ENCODE measurements around the gene CIAPIN1.

Gene CIAPIN1

DNA sequence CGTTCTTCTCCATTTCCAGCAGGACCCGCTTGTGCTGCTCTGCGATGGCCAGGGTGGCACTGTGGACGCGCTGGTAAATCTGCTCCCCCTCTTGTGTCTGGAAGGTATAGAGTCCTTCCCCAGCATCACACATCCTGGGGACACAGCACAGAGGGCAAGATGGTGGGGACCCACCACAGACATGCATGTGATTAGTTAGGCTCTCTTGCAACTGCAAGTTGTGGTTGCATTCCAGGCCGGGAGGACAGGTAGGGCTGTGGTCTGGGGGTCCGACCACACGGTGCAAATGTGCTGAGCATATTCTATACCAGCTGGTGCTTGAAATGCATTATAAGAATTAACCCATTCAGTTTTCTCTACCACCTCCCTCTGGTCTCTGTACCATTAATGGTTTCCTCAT, 26.7 kb upstream of the CIAPIN1 start:
- no peaks in the 10 kb centered on the region for H3K9me3 ChIP-seq (ENCODE audit: low read length)
- no peak overlapping the region for H3K27ac ChIP-seq (ENCODE audit: low read depth, low read length)
- no peak overlapping the region for H3K9ac ChIP-seq (ENCODE audit: low read length)
- H3K36me3 ChIP-seq (ENCODE audit: insufficient read depth, low read length): peaks cover 58% of the 10 kb centered on the region
- H3K4me3 ChIP-seq (ENCODE audit: low read depth in 1 of 2, low read length in 2 of 2): no peak overlapping the region
- H3K4me1 ChIP-seq (ENCODE audit: insufficient read depth, low read length): peaks cover 11% of the 10 kb centered on the region
- H3K27me3 ChIP-seq (ENCODE audit: control insufficient read depth in 1 of 2, insufficient read depth in 2 of 2, low read length in 2 of 2): no peaks in the 10 kb centered on the region

- no peak overlapping the region for H3K4me3 ChIP-seq (ENCODE audit: low read depth in 1 of 2, low read length in 2 of 2)
- H3K27ac ChIP-seq (ENCODE audit: low read depth, low read length): no peak overlapping the region
- no peaks in the 10 kb centered on the region for H3K27me3 ChIP-seq (ENCODE audit: control insufficient read depth in 1 of 2, insufficient read depth in 2 of 2, low read length in 2 of 2)
- H3K9ac ChIP-seq (ENCODE audit: low read length): no peak overlapping the region
- H3K9me3 ChIP-seq (ENCODE audit: low read length): no peaks in the 10 kb centered on the region
- H3K4me1 ChIP-seq (ENCODE audit: insufficient read depth, low read length): peaks cover 11% of the 10 kb centered on the region
- peaks cover 62% of the 10 kb centered on the region for H3K36me3 ChIP-seq (ENCODE audit: insufficient read depth, low read length)
Measured at GRCh38 chr16:57473176-57473840, 26.1 kb upstream of the CIAPIN1 start.

DNA sequence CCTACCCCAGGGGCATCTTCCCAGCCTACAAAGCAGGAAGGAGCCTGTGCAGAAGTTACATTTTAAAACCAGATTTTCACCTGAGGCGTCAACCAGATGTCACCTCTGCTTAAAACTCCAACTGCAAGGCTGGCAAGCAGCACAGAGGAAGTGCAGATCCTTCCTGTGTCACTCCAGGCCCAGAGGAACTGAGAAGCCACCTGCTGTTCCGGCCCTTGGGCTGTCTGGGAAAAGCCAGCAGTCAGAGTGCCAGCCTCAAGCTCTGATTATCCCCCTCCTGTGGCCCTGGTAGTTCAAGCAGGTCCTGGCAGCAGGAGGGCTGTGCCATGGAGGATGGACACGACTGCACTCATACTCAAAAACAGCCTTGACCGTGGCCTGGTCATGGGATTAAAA, 25.5 kb upstream of the CIAPIN1 start:
- no peaks in the 10 kb centered on the region for H3K27me3 ChIP-seq (ENCODE audit: control insufficient read depth in 1 of 2, insufficient read depth in 2 of 2, low read length in 2 of 2)
- H3K4me1 ChIP-seq (ENCODE audit: insufficient read depth, low read length): peaks cover 11% of the 10 kb centered on the region
- H3K36me3 ChIP-seq (ENCODE audit: insufficient read depth, low read length): peaks cover 62% of the 10 kb centered on the region
- H3K9me3 ChIP-seq (ENCODE audit: low read length): no peaks in the 10 kb centered on the region
- no peak overlapping the region for H3K27ac ChIP-seq (ENCODE audit: low read depth, low read length)
- H3K9ac ChIP-seq (ENCODE audit: low read length): no peak overlapping the region
- no peak overlapping the region for H3K4me3 ChIP-seq (ENCODE audit: low read depth in 1 of 2, low read length in 2 of 2)

DNA sequence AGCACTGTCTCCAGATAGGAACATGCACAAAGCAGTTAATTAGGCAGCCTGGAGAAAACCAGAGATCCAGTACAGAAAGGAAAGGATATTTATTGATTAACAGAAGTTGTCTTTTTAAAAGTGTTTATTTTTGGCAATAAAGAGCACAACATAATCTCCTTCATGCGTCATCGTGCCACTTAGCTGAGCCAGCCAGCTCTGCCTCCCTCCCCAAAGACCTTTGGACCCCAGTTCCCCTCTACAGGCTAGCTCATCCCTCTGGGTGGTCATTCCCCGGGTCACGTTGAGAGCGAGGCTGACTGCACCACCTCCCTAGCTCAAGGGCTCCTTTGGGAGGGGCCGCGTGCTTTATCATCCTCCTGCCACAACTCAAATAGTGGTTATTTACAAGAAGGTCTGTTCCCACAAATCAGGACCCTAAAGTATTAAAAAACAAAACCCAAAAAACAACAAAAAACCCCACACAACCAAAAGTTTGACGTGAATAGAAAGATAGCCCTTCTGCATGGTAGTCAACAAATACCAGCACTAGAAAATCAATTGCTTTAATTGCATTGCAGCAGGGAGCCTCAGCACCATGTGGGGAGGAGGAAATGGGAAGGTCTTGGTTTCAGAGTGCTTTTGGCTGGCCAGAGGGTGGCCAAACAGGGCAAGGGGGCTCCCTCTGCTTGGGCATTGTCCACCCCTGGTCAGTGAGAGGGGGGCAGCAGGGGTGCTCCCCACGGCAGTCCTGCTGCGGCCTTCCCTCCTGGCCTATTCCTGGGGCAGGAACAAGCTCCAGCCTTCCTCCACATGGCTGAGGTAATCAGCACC, 24.9 kb upstream of the CIAPIN1 start:
- H3K36me3 ChIP-seq (ENCODE audit: insufficient read depth, low read length): peaks cover 62% of the 10 kb centered on the region
- H3K27ac ChIP-seq (ENCODE audit: low read depth, low read length): no peak overlapping the region

GRCh38 chr16:57471209-57471608, 24.0 kb upstream of the CIAPIN1 start:
- Histone ChIP-seq H3K27ac (ENCODE audit: low read depth, low read length) (no peak overlapping the region), H3K4me3 (ENCODE audit: low read depth in 1 of 2, low read length in 2 of 2) (no peak overlapping the region), H3K9ac (ENCODE audit: low read length) (no peak overlapping the region), H3K36me3 (ENCODE audit: insufficient read depth, low read length) (peaks cover 70% of the 10 kb centered on the region), H3K9me3 (ENCODE audit: low read length) (no peaks in the 10 kb centered on the region), H3K4me1 (ENCODE audit: insufficient read depth, low read length) (peaks cover 11% of the 10 kb centered on the region), H3K27me3 (ENCODE audit: control insufficient read depth in 1 of 2, insufficient read depth in 2 of 2, low read length in 2 of 2) (no peaks in the 10 kb centered on the region)

More for the DNA sequence above, 24.9 kb upstream of the CIAPIN1 start:
- Histone ChIP-seq H3K4me1 (ENCODE audit: insufficient read depth, low read length) (peaks cover 11% of the 10 kb centered on the region), H3K4me3 (ENCODE audit: low read depth in 1 of 2, low read length in 2 of 2) (no peak overlapping the region), H3K27me3 (ENCODE audit: control insufficient read depth in 1 of 2, insufficient read depth in 2 of 2, low read length in 2 of 2) (no peaks in the 10 kb centered on the region), H3K9me3 (ENCODE audit: low read length) (no peaks in the 10 kb centered on the region), H3K9ac (ENCODE audit: low read length) (no peak overlapping the region)

DNA sequence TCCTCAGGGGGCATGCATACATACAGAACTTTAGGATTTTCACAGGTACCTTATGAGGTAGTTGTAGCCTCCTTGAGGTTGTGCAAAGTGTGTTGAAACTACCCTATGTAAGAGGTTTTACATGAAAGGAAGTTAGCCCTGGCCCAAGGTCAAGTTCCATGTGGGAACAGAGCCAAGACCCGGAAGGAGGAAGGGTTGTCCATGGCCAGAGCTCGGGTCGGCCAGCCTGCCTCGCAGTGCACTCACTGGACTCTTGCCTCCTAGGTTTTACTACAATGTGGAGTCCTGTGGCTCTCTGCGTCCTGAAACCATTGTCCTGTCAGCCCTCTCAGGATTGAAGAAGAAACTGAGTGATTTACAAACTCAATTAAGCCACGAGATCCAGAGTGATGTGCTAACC, 23.5 kb upstream of the CIAPIN1 start:
- Histone ChIP-seq H3K36me3 (ENCODE audit: insufficient read depth, low read length) (peaks cover 75% of the 10 kb centered on the region), H3K9me3 (ENCODE audit: low read length) (no peaks in the 10 kb centered on the region), H3K9ac (ENCODE audit: low read length) (no peak overlapping the region), H3K27ac (ENCODE audit: low read depth, low read length) (no peak overlapping the region), H3K4me1 (ENCODE audit: insufficient read depth, low read length) (peaks cover 7% of the 10 kb centered on the region), H3K4me3 (ENCODE audit: low read depth in 1 of 2, low read length in 2 of 2) (no peak overlapping the region), H3K27me3 (ENCODE audit: control insufficient read depth in 1 of 2, insufficient read depth in 2 of 2, low read length in 2 of 2) (no peaks in the 10 kb centered on the region)

- Histone ChIP-seq H3K9ac (ENCODE audit: low read length) (no peak overlapping the region), H3K36me3 (ENCODE audit: insufficient read depth, low read length) (peaks cover 79% of the 10 kb centered on the region), H3K4me3 (ENCODE audit: low read depth in 1 of 2, low read length in 2 of 2) (no peak overlapping the region)
Measured at GRCh38 chr16:57469917-57470470, 22.8 kb upstream of the CIAPIN1 start.

DNA sequence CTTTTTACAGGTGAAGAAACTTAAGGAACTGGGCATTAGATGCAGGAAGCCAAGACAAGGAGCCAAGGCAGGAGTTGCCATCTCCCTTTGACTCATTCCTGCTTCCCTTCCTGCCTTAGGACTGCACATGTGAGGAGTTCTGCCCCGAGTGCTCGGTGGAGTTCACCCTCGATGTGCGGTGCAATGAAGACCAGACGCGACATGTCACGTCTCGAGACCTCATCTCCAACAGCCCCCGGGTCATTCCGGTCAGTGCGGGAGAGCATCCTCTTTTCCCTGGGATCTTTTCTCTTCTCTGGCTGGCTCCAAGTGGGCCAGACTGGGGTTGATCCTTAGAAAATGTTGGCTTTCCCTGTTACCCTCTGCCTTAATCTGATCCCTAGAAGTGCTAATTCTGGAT, 21.9 kb upstream of the CIAPIN1 start:
- Histone ChIP-seq H3K9ac (ENCODE audit: low read length) (no peak overlapping the region), H3K4me1 (ENCODE audit: insufficient read depth, low read length) (peaks cover 18% of the 10 kb centered on the region), H3K27me3 (ENCODE audit: control insufficient read depth in 1 of 2, insufficient read depth in 2 of 2, low read length in 2 of 2) (no peaks in the 10 kb centered on the region), H3K27ac (ENCODE audit: low read depth, low read length) (no peak overlapping the region), H3K36me3 (ENCODE audit: insufficient read depth, low read length) (peaks cover 74% of the 10 kb centered on the region), H3K9me3 (ENCODE audit: low read length) (no peaks in the 10 kb centered on the region), H3K4me3 (ENCODE audit: low read depth in 1 of 2, low read length in 2 of 2) (no peak overlapping the region)

More at GRCh38 chr16:57469917-57470470, 22.8 kb upstream of the CIAPIN1 start:
- Histone ChIP-seq H3K27ac (ENCODE audit: low read depth, low read length) (no peak overlapping the region), H3K9me3 (ENCODE audit: low read length) (no peaks in the 10 kb centered on the region), H3K4me1 (ENCODE audit: insufficient read depth, low read length) (peaks cover 12% of the 10 kb centered on the region), H3K27me3 (ENCODE audit: control insufficient read depth in 1 of 2, insufficient read depth in 2 of 2, low read length in 2 of 2) (no peaks in the 10 kb centered on the region)

DNA sequence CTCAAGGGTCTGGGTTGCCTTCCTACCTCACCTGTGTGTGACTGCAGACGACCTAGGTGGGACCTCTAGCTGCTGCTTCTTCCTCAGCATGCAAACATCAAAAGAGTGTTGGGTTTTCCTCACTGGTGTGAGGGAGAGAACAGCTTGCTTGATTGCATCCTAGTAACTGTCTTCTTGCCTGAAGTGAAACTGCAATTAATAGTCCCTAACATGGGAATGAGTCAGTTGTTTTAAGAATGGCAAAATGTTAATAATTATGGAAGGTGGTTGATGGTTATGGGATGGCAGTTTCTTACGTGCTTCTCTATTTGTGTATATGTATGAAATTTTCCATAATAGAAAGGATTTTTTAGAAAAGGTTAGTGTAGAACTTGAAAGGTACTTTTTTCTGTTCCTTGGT, 21.2 kb upstream of the CIAPIN1 start:
- peaks cover 68% of the 10 kb centered on the region for H3K36me3 ChIP-seq (ENCODE audit: insufficient read depth, low read length)
- H3K4me1 ChIP-seq (ENCODE audit: insufficient read depth, low read length): peaks cover 25% of the 10 kb centered on the region
- H3K9me3 ChIP-seq (ENCODE audit: low read length): no peaks in the 10 kb centered on the region
- no peak overlapping the region for H3K4me3 ChIP-seq (ENCODE audit: low read depth in 1 of 2, low read length in 2 of 2)
- no peaks in the 10 kb centered on the region for H3K27me3 ChIP-seq (ENCODE audit: control insufficient read depth in 1 of 2, insufficient read depth in 2 of 2, low read length in 2 of 2)
- H3K27ac ChIP-seq (ENCODE audit: low read depth, low read length): no peak overlapping the region
- H3K9ac ChIP-seq (ENCODE audit: low read length): no peak overlapping the region

- Histone ChIP-seq H3K4me1 (ENCODE audit: insufficient read depth, low read length) (peaks cover 22% of the 10 kb centered on the region), H3K9ac (ENCODE audit: low read length) (no peak overlapping the region), H3K36me3 (ENCODE audit: insufficient read depth, low read length) (peaks cover 50% of the 10 kb centered on the region), H3K27me3 (ENCODE audit: control insufficient read depth in 1 of 2, insufficient read depth in 2 of 2, low read length in 2 of 2) (no peaks in the 10 kb centered on the region), H3K9me3 (ENCODE audit: low read length) (no peaks in the 10 kb centered on the region), H3K4me3 (ENCODE audit: low read depth in 1 of 2, low read length in 2 of 2) (no peak overlapping the region), H3K27ac (ENCODE audit: low read depth, low read length) (no peak overlapping the region)
Measured at GRCh38 chr16:57464523-57464922, 17.3 kb upstream of the CIAPIN1 start.

- Histone ChIP-seq H3K4me1 (ENCODE audit: insufficient read depth, low read length) (peaks cover 22% of the 10 kb centered on the region), H3K9me3 (ENCODE audit: low read length) (no peaks in the 10 kb centered on the region), H3K36me3 (ENCODE audit: insufficient read depth, low read length) (peaks cover 52% of the 10 kb centered on the region), H3K9ac (ENCODE audit: low read length) (peak overlapping the region; percentile 74), H3K27me3 (ENCODE audit: control insufficient read depth in 1 of 2, insufficient read depth in 2 of 2, low read length in 2 of 2) (no peaks in the 10 kb centered on the region), H3K27ac (ENCODE audit: low read depth, low read length) (peak overlapping the region; percentile 74), H3K4me3 (ENCODE audit: low read depth in 1 of 2, low read length in 2 of 2) (peak overlapping the region; percentile 81 to 82)
Measured at GRCh38 chr16:57462978-57463362, 15.8 kb upstream of the CIAPIN1 start.

Data from muscle layer of colon (tissue), 2 donors.